Endothelial cell of umbilical vein (primary cell): ENCODE measurements around the gene CCDC91. TPM values are rescaled to one million over a fixed set of nuclear protein-coding genes. Genes with fewer than 3 reads are reported as not detected.

Experiments used
- BruUV-seq: library from RNA; stranded (reverse); fragments of 400-500 nt; replicated peaks from 2 replicates; lab custom pipeline; 2021; lab: Mats Ljungman, UMichigan
- CTCF ChIA-PET: fragments of 300-600, 350-600 bp; sonication (Branson Sonifier 250); formaldehyde crosslinking; loops from one replicate; lab custom pipeline; 2021; ENCODE audit warnings: antibody characterized with exemption, inconsistent platforms; lab: Charles Lee
- POLR2A ChIA-PET: fragments of 300-600, 350-600 bp; sonication (Branson Sonifier 250); formaldehyde crosslinking; loops from one replicate; lab custom pipeline; 2021; ENCODE audit warnings: antibody characterized with exemption, inconsistent platforms; lab: Charles Lee
- DNase-seq: peaks from one replicate; pipeline ENCODE4 v3.0.0-alpha.2; 2011; ENCODE audit warnings: low read depth, low spot score
- FAIRE-seq: peaks from 2 replicates; lab custom pipeline; 2011; peaks lifted over from hg19 to GRCh38; lab: Jason Lieb, UNC
- H2AFZ ChIP-seq: 2 replicates; pipeline ENCODE4 v1.6.0; 2012; ENCODE audit warnings: low read depth, low read length, control low read depth, inconsistent platforms
- H3K27ac ChIP-seq: 2 replicates; pipeline ENCODE4 v1.5.1; 2011; ENCODE audit warnings: low read depth, mild to moderate bottlenecking, control low read depth, low read length, moderate library complexity; ENCODE audit not compliant: insufficient read depth
- H3K27me3 ChIP-seq, 2 experiments: 2 replicates each; pipeline versions ENCODE4 v1.6.0 to v1.6.1; 2011; ENCODE audit warnings: low read length in 2 of 2, mixed read lengths in 1 of 2; ENCODE audit not compliant: control insufficient read depth in 2 of 2, insufficient read depth in 2 of 2
- H3K36me3 ChIP-seq, 2 experiments: 2 replicates in 1 of 2; 3 replicates in 1 of 2; pipeline ENCODE4 v1.5.1; 2011; ENCODE audit warnings: low read length in 2 of 2, mild to moderate bottlenecking in 1 of 2, moderate library complexity in 1 of 2; ENCODE audit not compliant: control insufficient read depth in 2 of 2, insufficient read depth in 2 of 2; ENCODE audit errors: extremely low read depth in 1 of 2
- H3K4me1 ChIP-seq: 3 replicates; pipeline ENCODE4 v1.5.1; 2011; ENCODE audit warnings: mild to moderate bottlenecking, low read length; ENCODE audit not compliant: control insufficient read depth, insufficient read depth; ENCODE audit errors: extremely low read depth
- H3K4me2 ChIP-seq: 2 replicates; pipeline ENCODE4 v1.6.1; 2011; ENCODE audit warnings: low read length, control low read depth, mixed read lengths; ENCODE audit not compliant: insufficient read depth
- H3K4me3 ChIP-seq, 3 experiments: fragments of 200-600 bp in 1 of 3; sonication (generic), shearing (Covaris generic) in 1 of 3; replicated peaks in 1 of 3; 2 replicates each; pipeline ENCODE4 v1.5.1; 2011 to 2016; ENCODE audit warnings: control low read depth in 3 of 3, low read length in 3 of 3, mild to moderate bottlenecking in 2 of 3, inconsistent platforms in 1 of 3, low read depth in 1 of 3, moderate library complexity in 1 of 3; ENCODE audit not compliant: insufficient read depth in 1 of 3
- H3K79me2 ChIP-seq: 2 replicates; pipeline ENCODE4 v1.6.0; 2012; ENCODE audit warnings: low read length, inconsistent platforms; ENCODE audit not compliant: control insufficient read depth, insufficient read depth
- H3K9ac ChIP-seq: replicated peaks from 2 replicates; pipeline ENCODE3; 2011; ENCODE audit warnings: low read length, control low read depth; ENCODE audit not compliant: insufficient read depth; ENCODE audit errors: extremely low read depth
- H3K9me1 ChIP-seq: replicated peaks from 3 replicates; pipeline ENCODE4 v1.6.0; 2011; ENCODE audit warnings: mild to moderate bottlenecking, low read length; ENCODE audit not compliant: control insufficient read depth, insufficient read depth; ENCODE audit errors: extremely low read depth
- H3K9me3 ChIP-seq: replicated peaks from 2 replicates; pipeline ENCODE4 v1.5.1; 2012; ENCODE audit warnings: low read length, inconsistent platforms; ENCODE audit not compliant: control insufficient read depth, insufficient read depth
- H4K20me1 ChIP-seq: replicated peaks from 2 replicates; pipeline ENCODE3; 2011; ENCODE audit warnings: mild to moderate bottlenecking, low read length; ENCODE audit not compliant: control insufficient read depth, insufficient read depth; ENCODE audit errors: extremely low read depth
- CTCF ChIP-seq, 2 donors: IDR thresholded peaks; 1 replicate in 1 of 2; 2 replicates in 1 of 2; pipeline ENCODE4 v1.5.1; 2011; ENCODE audit warnings: low read length in 2 of 2, mild to moderate bottlenecking in 2 of 2, moderate library complexity in 2 of 2, control low read depth in 1 of 2, inconsistent platforms in 1 of 2, low read depth in 1 of 2; ENCODE audit not compliant: insufficient read depth in 1 of 2; ENCODE audit errors: extremely low read depth in 1 of 2
- FOS ChIP-seq: IDR thresholded peaks from 2 replicates; pipeline ENCODE4 v1.6.1; 2011; ENCODE audit warnings: mild to moderate bottlenecking, low read length, moderate library complexity, borderline replicate concordance; ENCODE audit not compliant: insufficient read depth
- GATA2 ChIP-seq: IDR thresholded peaks from 2 replicates; pipeline ENCODE4 v1.7.0; 2011; ENCODE audit warnings: low read depth, mild to moderate bottlenecking, moderate library complexity, mixed read lengths, low read length; ENCODE audit not compliant: insufficient read length, insufficient read depth
- JUN ChIP-seq: IDR thresholded peaks from 2 replicates; pipeline ENCODE4 v1.6.1; 2011; ENCODE audit warnings: borderline replicate concordance, low read depth; ENCODE audit not compliant: insufficient read length, insufficient read depth
- dilution Hi-C: fragments of 300-500 bp; cut with MboI; formaldehyde crosslinking; loops from one replicate; pipeline ENCODE4 v1.15.0; 2019; ENCODE audit warnings: low sequenced_read_pairs; ENCODE audit not compliant: extremely low pct_ligation_motif_present
- intact Hi-C: fragments of 100-400 bp; cut with micrococcal nuclease; formaldehyde crosslinking; loops from one replicate; pipeline ENCODE4 v1.10.0; 2022
- polyA plus RNA-seq, 4 experiments: library from polyadenylated mRNA; depleted of rRNA in 3 of 4; stranded (reverse) in 3 of 4; unstranded in 1 of 4; fragments of >200 nt; gene quantifications; 2 replicates each; pipeline versions ENCODE4 v1.2.1 to v1.2.3, GENCODE V29; 2011 to 2012; ENCODE audit warnings: missing spikeins in 1 of 4
- total RNA-seq: library from RNA; stranded (reverse); gene quantifications from 2 replicates; pipeline ENCODE4 v1.2.3, GENCODE V29; 2021

CCDC91 gene
- total and polyA plus RNA-seq, 2 donors (not counting 3 experiments of a cell fraction or from before 2014, with no cell fraction given): 3.8 to 10.5 TPM

- Histone ChIP-seq H3K27me3 (no peaks in the 10 kb centered on the region), H4K20me1 (no peaks in the 10 kb centered on the region), H3K9me1 (no peaks in the 10 kb centered on the region), H3K4me1 (peaks cover 6% of the 10 kb centered on the region), H3K4me3 (no peak overlapping the region), H3K79me2 (no peaks in the 10 kb centered on the region), H3K4me2 (peak overlapping the region; percentile 27), H3K36me3 (no peaks in the 10 kb centered on the region), H3K9me3 (no peaks in the 10 kb centered on the region), H2AFZ (peak overlapping the region; percentile 57), H3K9ac (no peak overlapping the region), H3K27ac (peak overlapping the region; percentile 73)
- BruUV-seq: no TSS peak
- TF ChIP-seq JUN: peak; percentile 40
- TF ChIP-seq GATA2: no peak
- TF ChIP-seq FOS: peak; percentile 86
- TF ChIP-seq CTCF (IDR thresholded peaks at IDR 0.05; ENCODE audit: extremely low read depth in 1 of 2, insufficient read depth in 1 of 2, low read depth in 1 of 2, low read length in 2 of 2): no peak
- FAIRE-seq (peak; percentile 15), DNase-seq (peak; percentile 72)
- dilution Hi-C loops (no loop called here), intact Hi-C loops (loop anchor here (2.0 kb wide), 1 partner anchor 412 kb away; no protein-coding TSS in a partner anchor)
- POLR2A ChIA-PET: no interaction called here
- CTCF ChIA-PET: interaction anchor here (0.6 kb wide), 1 partner anchor 229 kb away, joined by 3 read pairs; no protein-coding TSS in a partner anchor
Observed at GRCh38 chr12:28550757-28551704, 360.8 kb downstream of the CCDC91 start.
